Neural progenitor cell (in vitro differentiated cells): Measurements from ENCODE around the gene AP5Z1. TPM values are rescaled to one million over a fixed set of nuclear protein-coding genes. Genes with fewer than 3 reads are reported as not detected.

Experiments used
- DNase-seq: peaks from one replicate; pipeline ENCODE4 v3.0.0-alpha.2; 2016; ENCODE audit warnings: low spot score
- H2AFZ ChIP-seq: fragments of 200-600 bp; sonication (generic); replicated peaks from 2 replicates; pipeline ENCODE4 v1.6.1; 2016; ENCODE audit warnings: antibody characterized with exemption
- H3F3A ChIP-seq: fragments of 200-600 bp; sonication (generic); 2 replicates; pipeline ENCODE4 v1.6.1; 2016; ENCODE audit warnings: antibody characterized with exemption, low read depth
- H3K27ac ChIP-seq: fragments of 200-600 bp; sonication (generic); 2 replicates; pipeline ENCODE4 v1.5.1; 2016; ENCODE audit warnings: mild to moderate bottlenecking
- H3K27me3 ChIP-seq: fragments of 200-600 bp; sonication (generic); 2 replicates; pipeline ENCODE4 v1.6.1; 2016; ENCODE audit warnings: mild to moderate bottlenecking, moderate library complexity
- H3K36me3 ChIP-seq: fragments of 200-600 bp; sonication (generic); 2 replicates; pipeline ENCODE4 v1.5.1; 2016
- H3K4me1 ChIP-seq: fragments of 200-600 bp; sonication (generic); 2 replicates; pipeline ENCODE4 v1.6.1; 2016; ENCODE audit warnings: mixed run types
- H3K4me2 ChIP-seq: fragments of 200-600 bp; sonication (generic); 2 replicates; pipeline ENCODE4 v1.6.1; 2016
- H3K4me3 ChIP-seq: fragments of 200-600 bp; sonication (generic); 2 replicates; pipeline ENCODE4 v1.5.1; 2016
- H3K79me2 ChIP-seq: fragments of 200-600 bp; sonication (generic); 2 replicates; pipeline ENCODE4 v1.6.1; 2016; ENCODE audit warnings: low read depth
- H3K9ac ChIP-seq: fragments of 200-600 bp; sonication (generic); 2 replicates; pipeline ENCODE4 v1.6.1; 2016
- H3K9me3 ChIP-seq: fragments of 200-600 bp; sonication (generic); 2 replicates; pipeline ENCODE4 v1.5.1; 2016; ENCODE audit warnings: low read depth
- H4K20me1 ChIP-seq: fragments of 200-600 bp; sonication (generic); 2 replicates; pipeline ENCODE4 v1.6.1; 2016; ENCODE audit warnings: low read depth
- H3K27ac Mint-ChIP-seq: 3 replicates; pipeline ENCODE4 v1.8.0; 2021; ENCODE audit warnings: mixed read lengths
- H3K27me3 Mint-ChIP-seq: 2 replicates; pipeline ENCODE4 v1.8.0; 2022; ENCODE audit warnings: low read depth, mild to moderate bottlenecking, inconsistent platforms, moderate library complexity, mixed read lengths; ENCODE audit not compliant: insufficient read depth
- H3K36me3 Mint-ChIP-seq: 3 replicates; pipeline ENCODE4 v1.8.0; 2021; ENCODE audit warnings: mixed read lengths
- H3K4me1 Mint-ChIP-seq: 3 replicates; pipeline ENCODE4 v1.8.0; 2021; ENCODE audit warnings: mixed read lengths
- H3K4me3 Mint-ChIP-seq: 3 replicates; pipeline ENCODE4 v1.8.0; 2021; ENCODE audit warnings: mild to moderate bottlenecking, moderate library complexity, mixed read lengths
- H3K9me3 Mint-ChIP-seq: 3 replicates; pipeline ENCODE4 v1.8.0; 2020; ENCODE audit warnings: mixed read lengths
- EZH2 ChIP-seq: fragments of 200-600 bp; sonication (generic); IDR thresholded peaks from 2 replicates; pipeline ENCODE4 v1.6.1; 2017; ENCODE audit warnings: antibody characterized with exemption, mild to moderate bottlenecking, moderate library complexity
- EZH2phosphoT487 ChIP-seq: fragments of 200-600 bp; sonication (generic); IDR thresholded peaks from 2 replicates; pipeline ENCODE4 v1.6.1; 2017; ENCODE audit warnings: antibody characterized with exemption
- total RNA-seq: library from RNA; depleted of rRNA; stranded (reverse); fragments of >200 nt; gene quantifications from 2 replicates; pipeline ENCODE4 v1.2.3, GENCODE V29; 2015; ENCODE audit warnings: low replicate concordance
- TF ChIP-seq, protein P1 (sequence below): fragments of 200-600 bp; sonication (generic); IDR thresholded peaks from 2 replicates; pipeline ENCODE4 v1.5.1; 2017; ENCODE audit warnings: antibody characterized with exemption, mild to moderate bottlenecking

The AP5Z1 gene, protein sequence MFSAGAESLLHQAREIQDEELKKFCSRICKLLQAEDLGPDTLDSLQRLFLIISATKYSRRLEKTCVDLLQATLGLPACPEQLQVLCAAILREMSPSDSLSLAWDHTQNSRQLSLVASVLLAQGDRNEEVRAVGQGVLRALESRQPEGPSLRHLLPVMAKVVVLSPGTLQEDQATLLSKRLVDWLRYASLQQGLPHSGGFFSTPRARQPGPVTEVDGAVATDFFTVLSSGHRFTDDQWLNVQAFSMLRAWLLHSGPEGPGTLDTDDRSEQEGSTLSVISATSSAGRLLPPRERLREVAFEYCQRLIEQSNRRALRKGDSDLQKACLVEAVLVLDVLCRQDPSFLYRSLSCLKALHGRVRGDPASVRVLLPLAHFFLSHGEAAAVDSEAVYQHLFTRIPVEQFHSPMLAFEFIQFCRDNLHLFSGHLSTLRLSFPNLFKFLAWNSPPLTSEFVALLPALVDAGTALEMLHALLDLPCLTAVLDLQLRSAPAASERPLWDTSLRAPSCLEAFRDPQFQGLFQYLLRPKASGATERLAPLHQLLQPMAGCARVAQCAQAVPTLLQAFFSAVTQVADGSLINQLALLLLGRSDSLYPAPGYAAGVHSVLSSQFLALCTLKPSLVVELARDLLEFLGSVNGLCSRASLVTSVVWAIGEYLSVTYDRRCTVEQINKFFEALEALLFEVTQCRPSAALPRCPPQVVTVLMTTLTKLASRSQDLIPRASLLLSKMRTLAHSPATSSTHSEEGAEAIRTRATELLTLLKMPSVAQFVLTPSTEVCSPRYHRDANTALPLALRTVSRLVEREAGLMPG
- total RNA-seq = 8.3 and 21.8 TPM in 2 replicates

DNA sequence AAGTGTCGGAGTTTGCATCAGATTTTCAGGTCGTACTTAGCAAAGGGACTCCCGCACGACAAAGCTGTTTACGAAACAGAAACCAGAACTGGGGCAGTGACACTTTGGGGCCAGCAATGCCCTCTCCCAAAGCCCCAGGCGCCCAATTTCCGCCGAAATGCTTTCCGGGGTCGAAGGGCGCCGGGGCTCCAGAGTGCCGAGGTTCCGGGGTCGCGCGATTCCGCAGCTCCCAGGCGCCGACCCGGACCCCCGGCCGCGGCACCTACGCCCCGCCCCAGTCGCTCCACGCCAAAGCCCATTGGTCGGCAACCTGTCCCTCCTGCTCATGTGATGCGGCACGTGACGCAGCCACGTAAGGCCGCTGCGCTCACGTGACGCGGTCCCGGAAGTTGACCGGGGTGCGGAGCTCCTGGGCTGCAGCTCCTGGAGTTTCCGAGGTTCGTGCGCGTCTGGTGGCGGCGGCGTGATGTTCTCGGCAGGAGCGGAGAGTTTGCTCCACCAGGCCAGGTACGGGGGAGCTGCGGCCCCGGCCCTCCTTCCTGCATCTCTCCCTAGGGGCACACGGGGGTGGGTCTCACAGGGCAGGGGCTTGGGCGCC is at the start of gene AP5Z1:
Gene AP5Z1 (plus strand): TSS at position 374 of the 598 bp plus-strand sequence. CDS start 93 bp downstream, at position 467.
- Histone ChIP-seq H3K4me1 (peaks cover 5% of the 10 kb centered on the region), H3K4me2 (peak within 1 kb of the TSS; percentile 92), H3K27me3 (no peaks in the 10 kb centered on the region), H4K20me1 (no peaks in the 10 kb centered on the region), H3K79me2 (peaks cover 21% of the 10 kb centered on the region), H3K4me3 (peak within 1 kb of the TSS; percentile 88), H2AFZ (peak within 1 kb of the TSS; percentile 92), H3K27ac (peak within 1 kb of the TSS; percentile 43), H3F3A (peaks cover 4% of the 10 kb centered on the region), H3K9me3 (no peaks in the 10 kb centered on the region), H3K36me3 (no peaks in the 10 kb centered on the region), H3K9ac (peak within 1 kb of the TSS; percentile 80)
- H3K27me3 Mint-ChIP-seq = peaks cover 4% of the 10 kb centered on the region
- peak within 1 kb of the TSS; percentile 98 for H3K4me3 Mint-ChIP-seq
- H3K27ac Mint-ChIP-seq = peak within 1 kb of the TSS; percentile 72
- peak; percentile 98 for DNase-seq
- H3K9me3 Mint-ChIP-seq = no peaks in the 10 kb centered on the region
- TF ChIP-seq, protein P1, sequence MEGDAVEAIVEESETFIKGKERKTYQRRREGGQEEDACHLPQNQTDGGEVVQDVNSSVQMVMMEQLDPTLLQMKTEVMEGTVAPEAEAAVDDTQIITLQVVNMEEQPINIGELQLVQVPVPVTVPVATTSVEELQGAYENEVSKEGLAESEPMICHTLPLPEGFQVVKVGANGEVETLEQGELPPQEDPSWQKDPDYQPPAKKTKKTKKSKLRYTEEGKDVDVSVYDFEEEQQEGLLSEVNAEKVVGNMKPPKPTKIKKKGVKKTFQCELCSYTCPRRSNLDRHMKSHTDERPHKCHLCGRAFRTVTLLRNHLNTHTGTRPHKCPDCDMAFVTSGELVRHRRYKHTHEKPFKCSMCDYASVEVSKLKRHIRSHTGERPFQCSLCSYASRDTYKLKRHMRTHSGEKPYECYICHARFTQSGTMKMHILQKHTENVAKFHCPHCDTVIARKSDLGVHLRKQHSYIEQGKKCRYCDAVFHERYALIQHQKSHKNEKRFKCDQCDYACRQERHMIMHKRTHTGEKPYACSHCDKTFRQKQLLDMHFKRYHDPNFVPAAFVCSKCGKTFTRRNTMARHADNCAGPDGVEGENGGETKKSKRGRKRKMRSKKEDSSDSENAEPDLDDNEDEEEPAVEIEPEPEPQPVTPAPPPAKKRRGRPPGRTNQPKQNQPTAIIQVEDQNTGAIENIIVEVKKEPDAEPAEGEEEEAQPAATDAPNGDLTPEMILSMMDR = no peak
- TF ChIP-seq EZH2phosphoT487 = no peak
- TF ChIP-seq EZH2 = no peak
- peaks cover 18% of the 10 kb centered on the region for H3K4me1 Mint-ChIP-seq
- H3K36me3 Mint-ChIP-seq = no peaks in the 10 kb centered on the region

DNA sequence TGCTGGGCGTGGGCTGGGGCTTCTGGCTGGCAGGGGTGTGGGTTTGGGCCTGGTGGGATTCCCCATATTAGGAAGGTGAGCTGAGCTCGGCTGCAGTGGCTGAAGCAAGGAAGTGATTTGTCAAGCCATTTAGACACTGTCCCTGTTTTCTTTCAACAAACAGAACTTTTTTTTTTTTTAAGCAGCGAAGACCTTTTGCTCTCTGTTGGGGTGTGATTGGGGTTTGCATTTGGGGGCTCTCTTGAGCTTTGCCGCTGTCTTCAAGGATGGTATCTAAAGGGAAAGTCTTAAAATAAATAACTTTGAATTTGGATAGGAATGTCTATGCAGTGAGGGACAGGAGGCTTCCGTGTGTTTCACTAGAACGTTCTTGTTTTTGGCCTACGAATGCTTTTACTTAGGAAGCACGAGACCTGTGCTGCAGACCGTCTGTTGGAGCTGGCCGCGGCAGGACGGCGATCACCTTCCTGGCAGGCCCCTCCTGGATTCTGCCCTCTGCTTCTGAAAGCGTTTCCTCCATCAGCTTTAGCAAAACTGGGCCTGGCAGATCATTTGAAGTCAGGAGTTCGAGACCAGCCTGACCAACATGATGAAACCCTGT is 49.5 kb upstream of the AP5Z1 start:
- peak overlapping the region; percentile 32 for H3K4me2 ChIP-seq
- H2AFZ ChIP-seq = no peak overlapping the region
- no peaks in the 10 kb centered on the region for H3K27me3 Mint-ChIP-seq
- peak overlapping the region; percentile 88 for H3K27ac ChIP-seq
- H3K9me3 Mint-ChIP-seq = no peaks in the 10 kb centered on the region
- peaks cover 61% of the 10 kb centered on the region for H3K4me1 Mint-ChIP-seq
- H3K4me1 ChIP-seq = peaks cover 16% of the 10 kb centered on the region
- no peaks in the 10 kb centered on the region for H3K27me3 ChIP-seq
- H3K36me3 Mint-ChIP-seq = peaks cover 13% of the 10 kb centered on the region
- H3F3A ChIP-seq = peaks cover 15% of the 10 kb centered on the region
- TF ChIP-seq, protein P1 = no peak
- no peak for TF ChIP-seq EZH2phosphoT487
- TF ChIP-seq EZH2 = no peak
- H3K79me2 ChIP-seq = peaks cover 41% of the 10 kb centered on the region
- no peaks in the 10 kb centered on the region for H3K9me3 ChIP-seq
- H3K36me3 ChIP-seq = no peaks in the 10 kb centered on the region
- no peak overlapping the region for H3K9ac ChIP-seq
- H3K27ac Mint-ChIP-seq = peak overlapping the region; percentile 97
- H3K4me3 ChIP-seq = no peak overlapping the region
- DNase-seq = no peak
- peaks cover 84% of the 10 kb centered on the region for H4K20me1 ChIP-seq
- H3K4me3 Mint-ChIP-seq = peak overlapping the region; percentile 58

DNA sequence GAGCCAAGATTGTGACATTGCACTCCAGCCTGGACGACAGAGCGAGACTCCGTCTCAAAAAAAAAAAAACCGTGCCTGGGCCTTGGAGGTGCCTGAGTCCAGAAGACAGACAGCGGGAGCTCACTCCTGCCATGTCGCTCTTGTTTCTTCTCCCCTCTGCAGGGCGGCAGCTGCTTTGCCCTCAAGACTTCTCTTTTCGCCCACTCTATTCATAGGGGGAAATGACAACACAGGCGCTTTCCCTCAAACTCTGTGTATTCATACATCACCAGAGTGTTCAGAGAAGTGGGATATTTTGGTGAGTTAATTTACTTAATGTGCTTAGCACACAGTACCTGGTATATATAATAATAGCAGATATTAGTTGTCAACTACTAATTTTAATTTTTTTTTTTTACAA is 48.9 kb upstream of the AP5Z1 start:
- Histone ChIP-seq H3K4me1 (peaks cover 16% of the 10 kb centered on the region), H3K4me3 (no peak overlapping the region), H3K27me3 (no peaks in the 10 kb centered on the region), H3K79me2 (peaks cover 39% of the 10 kb centered on the region), H3F3A (peaks cover 15% of the 10 kb centered on the region), H3K27ac (no peak overlapping the region), H3K36me3 (no peaks in the 10 kb centered on the region), H3K4me2 (no peak overlapping the region), H3K9ac (no peak overlapping the region), H3K9me3 (no peaks in the 10 kb centered on the region), H4K20me1 (peaks cover 82% of the 10 kb centered on the region), H2AFZ (no peak overlapping the region)
- no peak for DNase-seq
- H3K36me3 Mint-ChIP-seq = peaks cover 12% of the 10 kb centered on the region
- peaks cover 57% of the 10 kb centered on the region for H3K4me1 Mint-ChIP-seq
- TF ChIP-seq, protein P1 = no peak
- TF ChIP-seq EZH2phosphoT487 = no peak
- TF ChIP-seq EZH2 = no peak
- H3K9me3 Mint-ChIP-seq = no peaks in the 10 kb centered on the region
- H3K4me3 Mint-ChIP-seq = no peak overlapping the region
- H3K27ac Mint-ChIP-seq = no peak overlapping the region
- H3K27me3 Mint-ChIP-seq = no peaks in the 10 kb centered on the region
